Transverse colon (tissue), 4 donors: ENCODE results near the gene SLC25A42.

ENCODE experiments used
- CTCF ChIP-seq, 5 experiments: fragments of 200-600 bp in 3 of 5; fragments of 450-650 bp in 2 of 5; sonication (generic) in 3 of 5; IDR thresholded peaks; 1 replicate in 2 of 5; 2 replicates in 3 of 5; pipeline ENCODE4 v1.5.1; 2016 to 2017; ENCODE audit warnings: antibody characterized with exemption in 5 of 5, inconsistent platforms in 3 of 5, mild to moderate bottlenecking in 2 of 5, moderate library complexity in 1 of 5
- POLR2A ChIP-seq: fragments of 450-650 bp; IDR thresholded peaks from one replicate; pipeline ENCODE4 v1.6.1; 2016; ENCODE audit warnings: antibody characterized with exemption, mild to moderate bottlenecking, moderate library complexity
- POLR2AphosphoS5 ChIP-seq, 3 donors: sonication (generic); formaldehyde crosslinking; IDR thresholded peaks; one replicate each; pipeline ENCODE4 v1.6.1; 2016; ENCODE audit warnings: antibody characterized with exemption in 3 of 3

DNA sequence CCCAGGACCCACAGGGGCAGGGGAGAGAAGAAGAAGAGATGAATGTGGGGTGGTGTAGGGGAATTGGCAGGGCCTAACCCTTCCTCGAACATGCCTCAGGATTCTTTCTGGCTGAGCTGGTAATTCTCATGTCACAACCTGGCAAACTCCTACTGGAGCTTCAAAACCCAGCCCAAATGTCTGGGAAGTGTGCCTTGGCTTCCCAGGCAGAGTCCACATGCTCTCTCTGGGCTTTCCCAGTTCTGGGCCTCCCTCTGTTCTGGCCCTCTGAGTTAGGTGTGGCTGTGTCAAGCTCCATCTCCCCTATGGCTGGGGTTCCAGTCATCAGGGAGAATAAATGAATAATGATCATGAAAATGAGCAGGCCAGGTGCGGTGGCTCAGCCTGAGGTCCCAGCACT is 85.6 kb downstream of the SLC25A42 start:
- TF ChIP-seq POLR2AphosphoS5 (IDR thresholded peaks at IDR 0.05) (no peak), CTCF (IDR thresholded peaks at IDR 0.05) (no peak), POLR2A (no peak)
